ENCODE measurements around the gene SOSTDC1.

The SOSTDC1 gene

GRCh38 chr7:16422103-16422435 is 43.5 kb downstream of the SOSTDC1 start:
- in situ Hi-C loops (cut with MboI; ENCODE audit: low sequenced_read_pairs, unreplicated experiment) = no loop called here
- no peak for TF ChIP-seq CTCF (IDR thresholded peaks at IDR 0.05; ENCODE audit: borderline replicate concordance, control extremely low read depth, extremely low read depth, insufficient read depth, missing control alignments)
- no peak for DNase-seq (ENCODE audit: low spot score)

GRCh38 chr7:16421333-16422102 is 44.0 kb downstream of the SOSTDC1 start, which contains the start of gene CRPPA:
Gene CRPPA (minus strand): TSS chr7:16421538. CDS start chr7:16421322, 216 bp downstream.
- DNase-seq (ENCODE audit: low spot score) = peak; percentile 30
- TF ChIP-seq CTCF (IDR thresholded peaks at IDR 0.05; ENCODE audit: borderline replicate concordance, control extremely low read depth, extremely low read depth, insufficient read depth, missing control alignments) = no peak
- in situ Hi-C loops (cut with MboI; ENCODE audit: low sequenced_read_pairs, unreplicated experiment) = no loop called here

GRCh38 chr7:16420649-16421332 is 44.7 kb downstream of the SOSTDC1 start:
- in situ Hi-C loops (cut with MboI; ENCODE audit: low sequenced_read_pairs, unreplicated experiment) = no loop called here
- peak; percentile 75 for DNase-seq (ENCODE audit: low spot score)
- no peak for TF ChIP-seq CTCF (IDR thresholded peaks at IDR 0.05; ENCODE audit: borderline replicate concordance, control extremely low read depth, extremely low read depth, insufficient read depth, missing control alignments)

GRCh38 chr7:16420329-16420648 is 45.2 kb downstream of the SOSTDC1 start:
- no peak for TF ChIP-seq CTCF (IDR thresholded peaks at IDR 0.05; ENCODE audit: borderline replicate concordance, control extremely low read depth, extremely low read depth, insufficient read depth, missing control alignments)
- in situ Hi-C loops (cut with MboI; ENCODE audit: low sequenced_read_pairs, unreplicated experiment) = no loop called here
- DNase-seq (ENCODE audit: low spot score) = no peak

GRCh38 chr7:16419859-16420258 is 45.7 kb downstream of the SOSTDC1 start:
- no peak for DNase-seq (ENCODE audit: low spot score)
- in situ Hi-C loops (cut with MboI; ENCODE audit: low sequenced_read_pairs, unreplicated experiment) = no loop called here

GRCh38 chr7:16419126-16419525 is 46.4 kb downstream of the SOSTDC1 start:
- DNase-seq (ENCODE audit: low spot score) = no peak
- in situ Hi-C loops (cut with MboI; ENCODE audit: low sequenced_read_pairs, unreplicated experiment) = no loop called here
- no peak for TF ChIP-seq CTCF (IDR thresholded peaks at IDR 0.05; ENCODE audit: borderline replicate concordance, control extremely low read depth, extremely low read depth, insufficient read depth, missing control alignments)

More at GRCh38 chr7:16419859-16420258, 45.7 kb downstream of the SOSTDC1 start:
- TF ChIP-seq CTCF (IDR thresholded peaks at IDR 0.05; ENCODE audit: borderline replicate concordance, control extremely low read depth, extremely low read depth, insufficient read depth, missing control alignments) = no peak
